ENCODE results near the gene ZNF48. TPM values are rescaled to one million over a fixed set of nuclear protein-coding genes. Genes with fewer than 3 reads are reported as not detected.

ZNF48 gene
- 0.64 and 0.95 TPM in 2 replicates for total RNA-seq (2014; rRNA removed; shearing (Covaris generic))
- 1.3 and 1.4 TPM in 2 replicates for polyA plus RNA-seq (2015; cell fraction: cytosol; rRNA removed)
- polyA plus RNA-seq (2015; cell fraction: nucleus; rRNA removed): 0.43 and 1.8 TPM in 2 replicates

DNA sequence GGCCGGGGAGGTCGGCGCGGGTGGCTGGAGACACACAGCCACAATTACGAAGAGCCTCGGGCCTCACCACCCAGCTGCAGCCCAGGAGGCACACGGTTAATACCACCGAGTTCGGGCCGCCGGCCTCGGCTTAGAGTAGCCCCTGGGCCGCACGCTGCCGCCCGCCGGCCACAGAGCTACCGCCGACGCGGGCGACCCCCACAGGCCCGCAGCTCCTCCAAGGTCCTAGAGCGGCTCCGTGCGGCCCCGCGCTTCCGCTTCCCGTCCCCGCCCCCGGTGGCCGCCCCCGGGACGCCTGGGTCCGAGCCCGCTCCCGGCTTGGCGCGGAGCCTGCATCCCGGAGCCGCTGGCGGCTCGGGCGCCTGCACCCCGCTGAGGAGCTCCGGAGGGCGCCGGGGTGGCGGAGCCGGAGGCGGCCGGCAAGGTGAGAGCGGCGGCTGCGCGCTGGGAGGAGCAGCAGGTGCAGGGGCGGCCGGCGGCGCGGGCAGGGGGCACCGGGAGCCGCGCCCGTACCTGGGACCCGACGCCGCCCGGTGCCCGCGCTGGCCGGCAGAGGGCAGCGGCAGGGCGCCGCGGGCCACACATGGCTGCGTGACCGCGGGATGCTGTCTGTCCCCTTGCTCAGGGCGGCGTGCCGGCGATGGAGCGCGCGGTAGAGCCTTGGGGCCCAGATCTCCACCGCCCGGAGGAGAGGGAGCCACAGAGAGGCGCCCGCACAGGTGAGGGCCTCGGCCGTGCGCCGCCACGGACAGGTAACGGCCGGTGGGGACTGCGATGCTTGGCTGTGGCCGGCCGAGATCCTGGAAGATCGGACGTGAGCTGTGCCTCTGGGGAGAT, at the start of gene ZNF48:
ZNF48 (plus strand) TSS at position 266 of the 837 bp plus-strand sequence; CDS start at position 641, 375 bp downstream.
- in situ Hi-C loops (cut with HindIII; ENCODE audit: low pct_unique_long_range_greater_than_20kb, low sequenced_read_pairs): no loop called here
- peak; percentile 28 for DNase-seq (ENCODE audit: low read depth, low spot score)

- no peak for DNase-seq (ENCODE audit: low read depth, low spot score)
Observed at GRCh38 chr16:30346286-30346685, 48.9 kb upstream of the ZNF48 start.

DNA sequence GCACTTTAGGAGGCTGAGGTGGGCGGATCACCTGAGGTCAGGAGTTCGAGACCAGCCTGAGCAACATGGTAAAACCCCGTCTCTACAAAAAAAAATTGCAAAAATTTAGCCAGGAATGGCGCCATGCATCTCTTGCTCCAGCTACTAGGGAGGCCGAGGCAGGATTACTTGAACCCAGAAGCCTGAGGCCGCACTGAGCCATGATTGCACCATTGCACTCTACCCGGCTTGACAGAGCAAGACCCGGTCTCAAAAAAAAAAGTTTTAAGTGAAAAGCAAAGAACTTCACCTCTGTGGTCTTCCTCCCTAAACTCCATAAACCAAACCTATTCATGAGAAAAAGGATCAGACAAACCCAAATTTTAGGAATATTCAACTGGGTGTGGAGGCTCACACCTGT, 47.1 kb upstream of the ZNF48 start:
- no peak for DNase-seq (ENCODE audit: low read depth, low spot score)
- in situ Hi-C loops (cut with HindIII; ENCODE audit: low pct_unique_long_range_greater_than_20kb, low sequenced_read_pairs): no loop called here

More at GRCh38 chr16:30346286-30346685, 48.9 kb upstream of the ZNF48 start:
- in situ Hi-C loops (cut with HindIII; ENCODE audit: low pct_unique_long_range_greater_than_20kb, low sequenced_read_pairs): no loop called here

DNA sequence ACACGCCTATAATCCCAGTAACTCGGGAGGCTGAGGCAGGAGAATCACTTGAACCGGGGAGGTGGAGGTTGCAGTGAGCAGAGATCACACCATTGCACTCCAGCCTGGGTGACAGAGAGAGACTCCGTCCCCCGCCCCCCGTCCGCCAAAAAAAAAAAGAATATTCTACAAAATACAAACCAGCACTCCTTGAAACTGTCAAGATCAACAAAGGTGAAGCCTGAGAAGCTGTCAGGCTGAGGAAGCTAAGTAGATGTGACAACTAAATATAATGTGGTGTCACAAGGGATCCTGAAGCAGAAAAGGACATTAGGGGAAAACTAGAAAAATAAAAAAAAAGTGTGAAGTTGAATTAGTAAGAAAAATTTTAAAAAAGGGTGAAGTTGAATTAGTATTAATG, 46.3 kb upstream of the ZNF48 start:
- in situ Hi-C loops (cut with HindIII; ENCODE audit: low pct_unique_long_range_greater_than_20kb, low sequenced_read_pairs): no loop called here
- DNase-seq (ENCODE audit: low read depth, low spot score): no peak

GRCh38 chr16:30349675-30350074, 45.5 kb upstream of the ZNF48 start:
- in situ Hi-C loops (cut with HindIII; ENCODE audit: low pct_unique_long_range_greater_than_20kb, low sequenced_read_pairs): no loop called here
- no peak for DNase-seq (ENCODE audit: low read depth, low spot score)

DNA sequence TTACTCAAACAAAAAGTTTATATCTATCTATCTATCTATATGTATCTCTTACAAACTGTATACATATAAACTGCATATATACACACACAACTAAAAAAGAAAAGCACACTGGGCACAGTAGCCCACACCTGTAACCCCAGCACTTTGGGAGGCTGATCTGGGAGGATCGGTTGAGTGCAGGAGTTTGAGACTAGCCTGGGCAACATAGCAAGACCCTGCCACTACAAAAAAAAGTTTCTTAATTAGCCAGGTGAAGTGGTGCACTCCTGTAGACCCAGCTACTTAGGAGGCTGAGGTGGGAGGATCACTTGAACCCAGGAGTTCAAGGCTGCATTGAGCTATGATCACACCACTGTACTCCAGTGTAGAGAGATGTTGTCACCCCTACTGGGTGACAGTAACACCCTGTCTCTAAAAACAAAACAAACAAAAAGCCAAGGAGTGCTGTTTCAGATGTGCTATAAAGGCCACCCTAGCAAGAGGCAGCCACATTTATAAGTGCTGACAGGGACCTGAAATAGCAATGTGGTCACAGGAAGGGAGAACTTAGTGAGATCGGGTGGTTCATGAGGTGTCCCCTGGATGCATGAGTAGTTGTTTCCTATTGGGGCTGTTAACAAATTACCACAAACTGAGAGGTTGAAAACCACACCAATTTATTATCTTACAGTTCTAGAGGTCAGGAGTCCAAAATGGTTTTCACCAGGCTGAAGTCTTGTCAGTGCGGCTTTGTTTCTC, 44.9 kb upstream of the ZNF48 start:
- no peak for DNase-seq (ENCODE audit: low read depth, low spot score)
- in situ Hi-C loops (cut with HindIII; ENCODE audit: low pct_unique_long_range_greater_than_20kb, low sequenced_read_pairs): no loop called here

DNA sequence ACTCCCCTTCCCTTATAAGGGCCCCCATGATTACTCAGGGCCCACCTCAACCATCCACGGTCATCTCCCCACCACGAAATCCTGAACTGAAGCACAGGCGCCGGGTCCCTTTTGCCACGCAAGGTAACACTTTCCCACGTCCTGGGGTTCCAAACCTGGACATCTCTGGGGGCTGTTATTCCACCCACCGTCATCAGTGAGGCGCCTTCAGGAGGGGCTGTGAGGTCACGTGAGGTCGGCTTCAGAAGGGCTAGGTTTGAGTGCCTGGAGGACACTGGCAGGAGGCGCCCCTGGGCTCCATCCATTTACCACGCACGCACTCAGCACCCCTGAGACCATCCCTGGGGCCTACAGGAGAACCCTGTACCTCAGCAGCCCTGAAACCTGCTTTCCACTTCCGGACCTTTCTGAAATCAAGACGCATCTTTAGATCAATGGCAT, 44.2 kb upstream of the ZNF48 start:
- in situ Hi-C loops (cut with HindIII; ENCODE audit: low pct_unique_long_range_greater_than_20kb, low sequenced_read_pairs): no loop called here
- no peak for DNase-seq (ENCODE audit: low read depth, low spot score)

DNA sequence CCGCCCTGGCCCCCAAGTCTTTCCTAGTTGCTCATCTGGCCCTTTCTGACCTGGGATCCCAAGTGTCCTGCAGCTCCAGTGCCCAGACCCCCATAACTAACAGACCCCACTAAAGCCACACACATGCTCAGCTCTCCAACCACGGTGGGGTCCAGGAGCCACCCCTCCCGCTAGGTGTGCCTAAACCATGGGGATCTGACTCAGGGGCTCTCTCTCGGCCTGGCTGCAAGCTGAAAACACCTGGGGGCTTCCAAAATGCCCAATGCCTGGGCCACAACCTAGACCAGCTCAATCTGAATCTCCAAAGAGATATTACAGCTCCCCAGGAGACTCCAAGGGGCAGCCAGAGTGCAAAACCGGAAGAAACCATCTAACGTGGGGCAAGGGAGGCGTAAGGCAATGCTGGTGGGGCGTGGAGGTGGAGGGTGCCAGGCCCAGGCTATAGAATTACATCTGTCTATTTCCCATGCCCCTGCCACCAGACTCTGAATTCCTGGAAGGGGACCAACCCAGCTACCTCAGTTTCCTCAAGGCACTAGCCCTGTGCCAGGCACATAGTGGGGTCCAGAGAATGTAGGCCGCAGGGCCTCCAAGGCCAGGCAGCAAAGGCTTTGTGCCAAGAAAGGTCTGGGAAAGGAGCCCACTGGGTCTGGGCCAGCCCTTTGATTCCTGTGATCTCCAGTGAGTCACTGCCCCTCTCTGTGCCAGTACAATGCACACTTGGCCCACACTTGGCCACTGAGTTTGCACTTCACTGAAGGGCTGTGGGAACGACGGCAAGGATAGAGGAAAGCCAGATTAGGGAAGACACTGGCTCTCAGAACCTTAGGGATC, 43.4 kb upstream of the ZNF48 start:
- in situ Hi-C loops (cut with HindIII; ENCODE audit: low pct_unique_long_range_greater_than_20kb, low sequenced_read_pairs): no loop called here
- DNase-seq (ENCODE audit: low read depth, low spot score): no peak

GRCh38 chr16:30352488-30353401, 42.5 kb upstream of the ZNF48 start:
- in situ Hi-C loops (cut with HindIII; ENCODE audit: low pct_unique_long_range_greater_than_20kb, low sequenced_read_pairs): no loop called here
- peak; percentile 22 for DNase-seq (ENCODE audit: low read depth, low spot score)

- in situ Hi-C loops (cut with HindIII; ENCODE audit: low pct_unique_long_range_greater_than_20kb, low sequenced_read_pairs): no loop called here
- no peak for DNase-seq (ENCODE audit: low read depth, low spot score)
Observed at GRCh38 chr16:30353438-30354129, 41.6 kb upstream of the ZNF48 start.

DNA sequence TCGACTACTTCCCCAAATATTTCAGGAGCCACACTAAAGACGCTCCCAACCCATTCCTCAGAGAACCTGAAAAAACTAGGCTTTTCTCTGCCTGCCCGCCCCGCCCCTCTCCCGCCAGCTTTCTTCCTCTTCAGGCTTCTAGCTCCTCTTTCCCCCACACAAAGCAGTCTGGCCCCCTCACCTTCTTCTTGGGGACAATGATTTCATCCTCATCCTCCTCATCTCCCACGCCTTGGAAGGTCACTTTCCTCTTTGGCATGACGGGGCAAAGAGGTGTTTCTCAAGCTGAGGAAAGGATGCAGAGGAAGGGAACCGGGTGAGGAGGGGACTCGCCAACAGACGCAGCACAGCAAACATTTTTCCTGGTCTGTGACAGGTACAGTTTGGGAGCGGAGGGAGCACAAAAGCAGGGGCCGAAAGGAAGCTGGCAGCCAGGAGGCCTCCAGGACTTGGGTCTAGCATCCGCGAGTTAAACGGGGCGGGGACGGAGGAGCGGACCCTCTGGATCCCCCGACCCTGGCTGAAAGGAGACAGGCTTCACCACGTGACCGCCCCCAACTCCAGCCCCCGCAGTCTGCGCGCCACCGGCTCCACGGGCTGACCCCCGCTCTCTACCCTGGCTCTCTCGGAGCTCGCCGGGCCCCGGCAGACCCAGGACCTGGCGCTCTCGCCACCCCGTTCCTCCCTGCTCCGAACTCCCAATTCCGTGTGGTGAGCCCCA, 40.6 kb upstream of the ZNF48 start:
- no peak for DNase-seq (ENCODE audit: low read depth, low spot score)
- in situ Hi-C loops (cut with HindIII; ENCODE audit: low pct_unique_long_range_greater_than_20kb, low sequenced_read_pairs): no loop called here

DNA sequence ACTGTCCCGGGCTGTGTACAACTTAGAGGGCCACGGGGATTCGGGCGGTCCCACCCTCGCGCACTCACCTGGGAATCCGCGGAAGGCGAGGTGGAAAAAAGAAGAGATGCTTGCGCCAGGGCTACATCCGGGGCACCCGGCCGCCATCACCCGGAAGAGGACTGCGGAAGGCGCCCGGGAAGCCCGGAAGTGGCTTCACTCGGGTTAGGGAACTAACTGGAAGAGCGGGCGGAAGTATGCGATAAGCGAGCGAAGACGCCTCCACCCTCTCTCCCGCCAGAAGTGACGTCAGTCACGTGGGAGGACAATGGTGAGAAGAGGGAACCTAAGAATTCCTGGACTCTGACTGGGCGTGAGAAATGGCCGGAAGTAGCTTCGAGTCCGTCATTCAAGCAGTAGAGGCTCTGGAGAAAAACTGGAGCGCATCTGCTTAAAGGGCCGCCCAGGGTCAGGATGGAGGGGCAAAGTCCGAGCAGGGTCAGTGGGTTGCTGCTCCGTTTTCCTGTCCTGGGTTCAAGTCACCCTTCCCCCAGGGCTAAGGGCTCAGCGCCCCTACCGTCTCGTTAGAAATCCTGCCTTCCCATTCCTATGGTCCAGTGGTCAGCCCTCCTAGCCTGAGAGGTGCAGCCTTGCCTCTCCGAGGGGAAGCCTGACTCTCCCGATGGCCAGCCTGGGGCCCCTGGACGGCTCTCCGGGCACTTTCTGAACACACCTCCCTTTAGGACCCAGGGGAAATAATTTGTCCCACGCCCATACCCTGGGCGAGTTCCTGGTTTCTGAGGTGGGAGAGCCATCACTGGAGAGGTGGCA, 39.9 kb upstream of the ZNF48 start, which contains the start of gene CD2BP2:
CD2BP2 (minus strand) TSS at position 165 of the 810 bp plus-strand sequence. CDS start 627 bp downstream, outside the sequence.
- in situ Hi-C loops (cut with HindIII; ENCODE audit: low pct_unique_long_range_greater_than_20kb, low sequenced_read_pairs): no loop called here
- peak; percentile 98 for DNase-seq (ENCODE audit: low read depth, low spot score)

- DNase-seq (ENCODE audit: low read depth, low spot score): no peak
- in situ Hi-C loops (cut with HindIII; ENCODE audit: low pct_unique_long_range_greater_than_20kb, low sequenced_read_pairs): no loop called here
Observed at GRCh38 chr16:30355954-30356308, 39.3 kb upstream of the ZNF48 start.

DNA sequence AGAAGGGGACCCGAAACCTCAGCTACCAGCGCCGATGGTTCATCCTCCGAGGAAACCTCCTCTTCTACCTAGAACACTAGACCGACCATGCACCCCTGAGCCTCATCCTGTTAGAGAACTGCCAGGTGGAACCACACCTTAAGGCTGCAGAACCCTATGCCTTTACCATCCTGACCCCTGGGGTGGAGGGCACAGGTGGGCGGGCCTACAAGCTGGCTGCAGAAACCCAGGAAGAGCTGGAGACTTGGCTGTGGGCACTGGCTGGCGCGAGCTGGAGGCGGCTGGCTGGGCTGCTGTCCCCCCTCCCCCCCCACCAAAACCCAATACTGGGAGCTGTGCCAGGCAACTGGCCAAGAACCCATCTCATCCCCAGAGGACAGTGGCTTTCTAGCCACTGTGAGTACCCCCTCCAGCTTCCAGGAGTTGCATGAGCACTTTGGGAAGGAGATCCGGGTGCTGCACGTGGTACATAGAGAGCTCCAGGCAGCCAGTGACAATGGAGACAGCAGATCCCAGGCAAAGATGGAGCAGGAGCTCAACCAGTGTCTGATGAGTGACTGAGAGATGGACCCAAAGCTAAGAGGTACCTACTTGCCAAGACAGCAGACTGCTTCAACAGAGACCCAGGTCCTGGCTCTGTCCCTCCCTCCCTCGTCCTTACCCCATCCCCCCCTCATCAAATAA, 38.7 kb upstream of the ZNF48 start:
- DNase-seq (ENCODE audit: low read depth, low spot score): no peak
- in situ Hi-C loops (cut with HindIII; ENCODE audit: low pct_unique_long_range_greater_than_20kb, low sequenced_read_pairs): no loop called here
